Fibroblast of the aortic adventitia (primary cell): ENCODE results near the gene ARPP21. TPM values are rescaled to one million over a fixed set of nuclear protein-coding genes. Genes with fewer than 3 reads are reported as not detected.

ENCODE experiments used
- DNase-seq: peaks from one replicate; pipeline ENCODE4 v3.0.0-alpha.2; 2010; ENCODE audit warnings: low read depth
- H3K4me3 ChIP-seq: 2 replicates; pipeline ENCODE4 v1.5.1; 2011; ENCODE audit warnings: low read depth, mild to moderate bottlenecking, control low read depth, low read length, moderate library complexity
- CTCF ChIP-seq: IDR thresholded peaks from 2 replicates; pipeline ENCODE4 v1.5.1; 2011; ENCODE audit warnings: mild to moderate bottlenecking, low read length, control low read depth, inconsistent platforms; ENCODE audit not compliant: insufficient read depth
- total RNA-seq: library from RNA; depleted of rRNA; stranded (reverse); fragments of >200 nt; gene quantifications from 2 replicates; pipeline ENCODE4 v1.2.3, GENCODE V29; 2012; ENCODE audit warnings: low replicate concordance

ARPP21 gene
- total RNA-seq, result 0.90 TPM in 1 of 2 replicates, not detected in the other

- H3K4me3 ChIP-seq, result peak within 1 kb of the TSS; percentile 63
- DNase-seq, result peak; percentile 3
- TF ChIP-seq CTCF, result no peak
Observed at GRCh38 chr3:35639254-35640186, at the start of gene ARPP21. Gene ARPP21, plus strand, starts transcription at chr3:35639525. Its CDS starts 42,227 bp downstream, at chr3:35681752.

- TF ChIP-seq CTCF, result no peak
- no peak for DNase-seq
- no peak overlapping the region for H3K4me3 ChIP-seq
Observed at GRCh38 chr3:35592589-35593295, 46.6 kb upstream of the ARPP21 start.

- no peak overlapping the region for H3K4me3 ChIP-seq
- DNase-seq, result no peak
- TF ChIP-seq CTCF, result no peak
Observed at GRCh38 chr3:35594739-35595138, 44.6 kb upstream of the ARPP21 start.

- no peak for DNase-seq
- no peak for TF ChIP-seq CTCF
- H3K4me3 ChIP-seq, result no peak overlapping the region
Observed at GRCh38 chr3:35596335-35596995, 42.9 kb upstream of the ARPP21 start.

GRCh38 chr3:35597490-35597889 lies 41.8 kb upstream of the ARPP21 start:
- TF ChIP-seq CTCF, result no peak
- no peak for DNase-seq
- no peak overlapping the region for H3K4me3 ChIP-seq

- no peak overlapping the region for H3K4me3 ChIP-seq
- DNase-seq, result no peak
- TF ChIP-seq CTCF, result no peak
Observed at GRCh38 chr3:35598804-35599203, 40.5 kb upstream of the ARPP21 start.
